Measurements from ENCODE around the gene PPIB.
A peak's percentile ranks its signal among the peaks of the same experiment; 100 is the strongest.

DNA sequence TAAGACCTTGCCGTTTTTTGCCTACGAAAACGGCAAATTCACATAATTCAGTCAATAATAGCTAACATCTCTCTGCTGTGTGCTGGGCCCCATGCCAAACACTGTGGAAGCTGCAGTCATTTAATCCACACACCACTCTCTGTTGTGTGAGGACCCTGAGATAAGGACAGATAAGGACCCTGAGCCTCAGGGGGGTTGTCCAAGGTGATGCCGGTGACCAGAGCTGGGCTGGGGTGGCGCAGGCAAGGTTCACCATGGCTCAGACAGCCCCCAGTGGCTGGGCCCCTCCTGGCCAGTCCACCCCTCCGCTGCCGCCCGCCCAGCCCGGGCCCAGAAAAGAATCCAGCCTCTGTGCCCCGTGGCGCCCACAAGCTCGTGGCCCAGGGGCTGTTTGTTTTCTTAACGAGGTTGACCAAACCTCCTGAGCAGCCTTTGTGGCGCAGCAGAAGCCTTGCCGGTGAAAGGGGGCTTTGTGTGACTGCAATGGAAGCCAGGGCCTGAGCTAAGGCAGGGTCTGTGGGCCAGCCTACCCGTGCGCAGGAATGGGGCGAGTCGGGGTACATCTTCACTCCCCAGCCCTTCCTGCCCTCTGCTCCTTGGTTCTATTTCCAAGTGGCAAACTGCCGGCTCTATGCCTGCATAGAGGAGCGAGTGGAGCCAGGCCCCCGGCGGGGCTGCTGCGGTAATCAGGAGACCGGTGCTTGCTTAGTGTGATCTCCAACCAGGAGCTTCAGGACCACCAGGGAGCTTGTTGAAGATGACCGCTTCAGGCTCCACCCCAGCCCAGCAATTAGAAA is 15.7 kb downstream of the PPIB start:
- TF ChIP-seq GATA3 (IDR thresholded peaks at IDR 0.05; ENCODE audit: low read depth, low read length): no peak
- TF ChIP-seq GATA2 (IDR thresholded peaks at IDR 0.05; ENCODE audit: low read depth, low read length): peak; percentile 98
